ENCODE measurements around the gene ARL5A. TPM values are rescaled to one million over a fixed set of nuclear protein-coding genes. Genes with fewer than 3 reads are reported as not detected.

Gene ARL5A
- total and polyA plus RNA-seq, 12 donors: 8.3 to 99.0 (median 53.2) TPM

DNA sequence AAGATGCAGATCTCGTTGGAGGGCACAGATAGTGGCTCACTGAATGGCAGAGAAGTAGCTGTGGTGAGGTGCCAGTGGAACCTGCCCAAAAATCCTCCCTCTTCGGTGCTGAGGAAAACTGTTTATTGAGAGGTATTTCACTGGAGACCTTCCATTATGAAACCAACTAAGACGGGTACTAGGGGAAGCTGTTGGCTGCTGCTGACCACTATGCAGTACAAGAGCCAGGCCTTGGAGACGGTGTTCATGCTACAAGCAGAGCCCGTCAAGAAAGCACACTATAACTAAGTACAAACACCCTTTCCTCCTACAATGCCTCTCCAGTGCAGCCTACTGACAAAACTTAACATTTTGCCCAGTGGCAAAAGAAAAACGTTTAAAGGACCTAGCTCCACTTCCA, 4.6 kb downstream of the ARL5A start:
- H3K9me3 ChIP-seq (replicated peaks in 1 of 3): no peaks in the 10 kb centered on the region
- peak overlapping the region in 1 of 4 donors; percentile 3 for H3K4me3 ChIP-seq
- DNase-seq: no peak
- H3K36me3 ChIP-seq (replicated peaks in 1 of 2): no peaks in the 10 kb centered on the region
- H3K27me3 ChIP-seq: no peaks in the 10 kb centered on the region
- TF ChIP-seq POLR2A (IDR thresholded peaks at IDR 0.05): no peak
- TF ChIP-seq, protein P1, sequence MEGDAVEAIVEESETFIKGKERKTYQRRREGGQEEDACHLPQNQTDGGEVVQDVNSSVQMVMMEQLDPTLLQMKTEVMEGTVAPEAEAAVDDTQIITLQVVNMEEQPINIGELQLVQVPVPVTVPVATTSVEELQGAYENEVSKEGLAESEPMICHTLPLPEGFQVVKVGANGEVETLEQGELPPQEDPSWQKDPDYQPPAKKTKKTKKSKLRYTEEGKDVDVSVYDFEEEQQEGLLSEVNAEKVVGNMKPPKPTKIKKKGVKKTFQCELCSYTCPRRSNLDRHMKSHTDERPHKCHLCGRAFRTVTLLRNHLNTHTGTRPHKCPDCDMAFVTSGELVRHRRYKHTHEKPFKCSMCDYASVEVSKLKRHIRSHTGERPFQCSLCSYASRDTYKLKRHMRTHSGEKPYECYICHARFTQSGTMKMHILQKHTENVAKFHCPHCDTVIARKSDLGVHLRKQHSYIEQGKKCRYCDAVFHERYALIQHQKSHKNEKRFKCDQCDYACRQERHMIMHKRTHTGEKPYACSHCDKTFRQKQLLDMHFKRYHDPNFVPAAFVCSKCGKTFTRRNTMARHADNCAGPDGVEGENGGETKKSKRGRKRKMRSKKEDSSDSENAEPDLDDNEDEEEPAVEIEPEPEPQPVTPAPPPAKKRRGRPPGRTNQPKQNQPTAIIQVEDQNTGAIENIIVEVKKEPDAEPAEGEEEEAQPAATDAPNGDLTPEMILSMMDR (IDR thresholded peaks at IDR 0.05): no peak
- intact Hi-C loops (cut with DNase I): loop anchor here in 1 of 2 donors (10.0 kb wide), 1 partner anchor 171 kb away; no protein-coding TSS in a partner anchor
- 48 to 54% (median 53%) methylated on average over 6 of the region's 6 CpGs for WGBS, 4 donors
- peaks cover 16 to 57% of the 10 kb centered on the region in 2 donors for H3K4me1 ChIP-seq (replicated peaks in 1 of 2)
- H3K27ac ChIP-seq: peak overlapping the region in 1 of 5 donors; percentile 27

DNA sequence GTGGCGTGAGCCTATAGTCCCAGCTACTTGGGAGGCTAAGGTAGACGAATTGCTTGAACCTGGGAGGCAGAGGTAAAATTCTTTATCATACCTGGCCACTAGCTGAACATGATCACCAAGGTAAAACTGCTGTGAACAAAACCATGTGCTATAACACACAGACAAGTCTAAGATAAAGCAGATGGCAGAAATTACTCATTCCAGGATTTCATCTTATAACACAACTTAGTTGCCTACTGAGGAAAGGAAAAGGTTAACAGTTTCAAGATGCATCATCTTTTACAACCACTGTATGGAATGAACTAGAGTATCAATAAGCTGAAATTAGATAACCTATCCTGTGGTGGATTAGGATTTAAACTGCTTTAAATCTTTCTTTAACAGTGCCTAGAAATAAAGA, 8.3 kb downstream of the ARL5A start:
- no peaks in the 10 kb centered on the region for H3K9me3 ChIP-seq (replicated peaks in 1 of 3)
- TF ChIP-seq POLR2A (IDR thresholded peaks at IDR 0.05): no peak
- TF ChIP-seq, protein P1 (IDR thresholded peaks at IDR 0.05): no peak
- WGBS, 4 donors: 90 to 100% (median 99%) methylated on average over 2 of the region's 2 CpGs
- intact Hi-C loops (cut with DNase I): loop anchor here in 1 of 2 donors (10.0 kb wide), 2 partner anchors 175 to 205 kb away; no protein-coding TSS in a partner anchor
- H3K4me1 ChIP-seq (replicated peaks in 1 of 2): peaks cover 0 to 46% of the 10 kb centered on the region in 2 donors
- no peak for DNase-seq
- H3K27me3 ChIP-seq: no peaks in the 10 kb centered on the region
- no peak overlapping the region for H3K4me3 ChIP-seq
- H3K27ac ChIP-seq: no peak overlapping the region
- no peaks in the 10 kb centered on the region for H3K36me3 ChIP-seq (replicated peaks in 1 of 2)

- TF ChIP-seq POLR2A (IDR thresholded peaks at IDR 0.05): no peak
- TF ChIP-seq, protein P1 (IDR thresholded peaks at IDR 0.05): no peak
- Histone ChIP-seq H3K9me3 (replicated peaks in 1 of 3) (no peaks in the 10 kb centered on the region), H3K4me3 (no peak overlapping the region), H3K27me3 (no peaks in the 10 kb centered on the region), H3K36me3 (replicated peaks in 1 of 2) (peaks cover 0 to 20% of the 10 kb centered on the region in 2 donors), H3K4me1 (replicated peaks in 1 of 2) (peaks cover 0 to 29% of the 10 kb centered on the region in 2 donors), H3K27ac (no peak overlapping the region)
- WGBS, 4 donors: 93 to 97% (median 96%) methylated on average over 3 of the region's 3 CpGs
- intact Hi-C loops (cut with DNase I): loop anchor here in 1 of 2 donors (10.0 kb wide), 1 partner anchor 207 kb away; no protein-coding TSS in a partner anchor
- DNase-seq: no peak
Observed at GRCh38 chr2:151817929-151818328, 10.3 kb downstream of the ARL5A start.

DNA sequence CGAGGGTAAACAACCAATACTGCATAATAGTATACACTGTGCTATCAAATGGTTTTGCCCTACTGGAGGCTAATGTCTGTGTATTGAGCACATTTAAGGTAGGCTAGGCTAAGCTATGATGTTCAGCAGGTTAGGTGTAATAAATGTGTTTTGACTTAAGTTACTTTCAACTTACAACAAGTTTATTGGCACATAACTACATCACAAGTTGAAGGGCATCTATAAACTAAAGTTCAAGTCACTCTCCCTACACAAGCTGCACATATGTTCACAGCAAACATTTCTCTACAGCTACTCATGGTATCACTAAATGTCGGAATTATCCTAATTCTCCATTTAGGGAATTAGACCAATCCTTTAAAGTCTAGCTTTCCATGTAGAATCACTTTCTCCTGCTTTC, 11.4 kb downstream of the ARL5A start:
- no peak overlapping the region for H3K4me3 ChIP-seq
- no peaks in the 10 kb centered on the region for H3K27me3 ChIP-seq
- H3K4me1 ChIP-seq (replicated peaks in 1 of 2): peaks cover 0 to 23% of the 10 kb centered on the region in 2 donors
- DNase-seq: no peak
- H3K27ac ChIP-seq: no peak overlapping the region
- TF ChIP-seq, protein P1 (IDR thresholded peaks at IDR 0.05): no peak
- TF ChIP-seq POLR2A (IDR thresholded peaks at IDR 0.05): no peak
- intact Hi-C loops (cut with DNase I): loop anchor here in 1 of 2 donors (10.0 kb wide), 1 partner anchor 208 kb away; no protein-coding TSS in a partner anchor
- WGBS, 4 donors: 85 to 94% (median 91%) methylated on average over 2 of the region's 2 CpGs
- peaks cover 0 to 26% of the 10 kb centered on the region in 2 donors for H3K36me3 ChIP-seq (replicated peaks in 1 of 2)
- no peaks in the 10 kb centered on the region for H3K9me3 ChIP-seq (replicated peaks in 1 of 3)

All from adrenal gland (tissue), 12 donors.